Measurements from ENCODE around the gene ABR. TPM values are rescaled to one million over a fixed set of nuclear protein-coding genes. Genes with fewer than 3 reads are reported as not detected.

Gene ABR
- total RNA-seq, 1 donor from 2014 or later: 59.7 TPM

DNA sequence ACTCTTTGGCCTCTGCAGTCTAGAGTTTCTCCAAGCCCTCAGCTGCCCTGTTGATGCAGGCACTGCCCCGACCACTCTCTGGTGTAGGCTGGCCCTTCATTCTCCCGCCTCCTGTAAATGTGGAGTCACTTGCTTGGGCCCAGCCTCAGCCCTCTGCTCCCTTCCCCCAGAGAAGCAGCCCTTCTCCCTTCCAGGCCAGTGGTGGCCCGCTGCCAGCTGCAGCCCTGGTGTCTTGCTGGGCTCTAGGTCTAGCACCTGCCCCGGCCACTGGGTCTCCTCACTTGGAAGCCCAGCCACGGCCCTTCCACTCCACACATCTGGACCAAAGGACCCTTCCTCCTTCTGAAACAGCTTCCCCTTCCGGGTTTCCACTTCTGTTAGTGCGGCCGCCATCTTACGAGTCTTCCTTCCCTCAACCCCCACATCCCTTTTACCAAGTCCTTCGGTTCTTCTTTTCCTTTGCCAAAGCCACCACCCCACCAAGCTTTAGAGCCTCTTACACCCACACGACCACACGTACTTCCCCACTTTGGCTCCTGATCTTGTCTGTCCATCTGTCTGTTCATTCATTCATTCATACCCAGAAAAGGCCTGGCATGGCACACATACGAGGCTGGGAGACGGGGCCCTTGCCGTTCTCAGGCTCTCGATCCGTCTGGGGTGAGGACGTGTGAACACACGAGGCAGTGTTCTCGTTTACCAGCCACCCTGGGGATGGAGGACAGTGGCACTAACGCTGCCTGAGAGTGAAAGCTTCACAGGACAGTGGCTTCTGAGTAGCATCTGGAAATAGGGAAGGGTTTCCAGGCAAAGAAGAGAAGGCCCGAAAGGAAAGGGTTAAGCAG is 68.0 kb downstream of the ABR start:
- Mint-ChIP-seq H3K9me3 (no peaks in the 10 kb centered on the region), H3K36me3 (ENCODE audit: low read depth) (no peaks in the 10 kb centered on the region), H3K4me1 (peaks cover 38% of the 10 kb centered on the region), H3K4me3 (peak overlapping the region; percentile 84), H3K27me3 (ENCODE audit: low read depth) (no peaks in the 10 kb centered on the region), H3K27ac (ENCODE audit: unreplicated experiment) (peak overlapping the region; percentile 31)
- TF ChIP-seq, protein P1, sequence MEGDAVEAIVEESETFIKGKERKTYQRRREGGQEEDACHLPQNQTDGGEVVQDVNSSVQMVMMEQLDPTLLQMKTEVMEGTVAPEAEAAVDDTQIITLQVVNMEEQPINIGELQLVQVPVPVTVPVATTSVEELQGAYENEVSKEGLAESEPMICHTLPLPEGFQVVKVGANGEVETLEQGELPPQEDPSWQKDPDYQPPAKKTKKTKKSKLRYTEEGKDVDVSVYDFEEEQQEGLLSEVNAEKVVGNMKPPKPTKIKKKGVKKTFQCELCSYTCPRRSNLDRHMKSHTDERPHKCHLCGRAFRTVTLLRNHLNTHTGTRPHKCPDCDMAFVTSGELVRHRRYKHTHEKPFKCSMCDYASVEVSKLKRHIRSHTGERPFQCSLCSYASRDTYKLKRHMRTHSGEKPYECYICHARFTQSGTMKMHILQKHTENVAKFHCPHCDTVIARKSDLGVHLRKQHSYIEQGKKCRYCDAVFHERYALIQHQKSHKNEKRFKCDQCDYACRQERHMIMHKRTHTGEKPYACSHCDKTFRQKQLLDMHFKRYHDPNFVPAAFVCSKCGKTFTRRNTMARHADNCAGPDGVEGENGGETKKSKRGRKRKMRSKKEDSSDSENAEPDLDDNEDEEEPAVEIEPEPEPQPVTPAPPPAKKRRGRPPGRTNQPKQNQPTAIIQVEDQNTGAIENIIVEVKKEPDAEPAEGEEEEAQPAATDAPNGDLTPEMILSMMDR (conservative IDR thresholded peaks at IDR 0.05): no peak
- no peak for DNase-seq (ENCODE audit: low read depth, low spot score)

DNA sequence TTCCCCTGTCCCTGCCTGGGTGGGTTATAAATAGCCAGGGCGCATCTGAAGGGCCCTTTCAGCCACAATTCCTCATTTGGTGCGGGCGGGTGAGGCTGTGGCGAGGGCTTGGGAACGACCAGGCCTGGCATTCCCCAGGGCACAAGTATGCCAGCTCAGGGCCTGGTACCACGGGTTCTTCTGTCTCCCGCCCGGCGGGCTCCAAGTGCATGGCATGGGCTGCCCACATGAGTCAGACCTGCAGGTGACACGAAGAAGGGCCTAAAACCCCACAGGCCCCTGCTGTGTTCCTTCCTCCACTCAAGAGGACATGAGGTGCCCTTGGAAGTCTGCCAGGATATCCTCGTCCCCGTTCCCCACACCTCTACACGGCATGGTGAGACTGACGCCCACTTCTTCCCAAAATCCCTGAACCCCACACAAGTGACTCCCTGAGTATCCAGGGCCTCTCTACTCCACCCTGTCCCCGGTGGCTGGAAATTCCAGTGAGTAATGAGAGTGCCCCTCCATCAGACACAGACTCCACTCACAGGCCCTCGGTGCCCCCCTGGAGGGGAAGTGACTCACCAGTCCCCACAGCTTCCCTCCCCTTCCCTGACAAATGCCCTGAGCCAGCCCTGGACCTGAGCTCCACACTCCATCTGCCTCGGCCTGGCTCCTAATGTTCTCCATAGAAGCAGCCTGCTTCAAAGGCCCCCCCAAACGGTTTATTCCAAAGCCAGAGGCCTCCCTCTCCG is 68.8 kb downstream of the ABR start:
- Mint-ChIP-seq H3K9me3 (no peaks in the 10 kb centered on the region), H3K36me3 (ENCODE audit: low read depth) (no peaks in the 10 kb centered on the region), H3K27ac (ENCODE audit: unreplicated experiment) (peak overlapping the region; percentile 29), H3K4me3 (peak overlapping the region; percentile 84), H3K27me3 (ENCODE audit: low read depth) (no peaks in the 10 kb centered on the region), H3K4me1 (peaks cover 44% of the 10 kb centered on the region)
- no peak for DNase-seq (ENCODE audit: low read depth, low spot score)
- TF ChIP-seq, protein P1 (conservative IDR thresholded peaks at IDR 0.05): no peak

DNA sequence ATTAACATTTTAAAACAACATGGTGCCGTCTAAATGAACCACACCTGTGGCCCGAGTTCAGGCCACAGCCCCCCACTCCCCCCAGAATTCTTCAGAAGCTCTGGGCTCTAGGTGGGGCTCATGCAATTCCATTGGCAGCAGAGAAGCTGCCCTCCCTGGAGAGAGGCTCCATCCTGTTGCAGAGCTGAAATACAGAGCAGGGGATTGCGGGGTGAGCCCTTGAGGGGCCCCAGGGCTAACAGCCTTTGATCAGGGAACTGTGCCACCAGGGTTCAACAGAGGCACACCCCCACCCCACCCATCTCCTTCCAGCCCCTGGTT is 69.3 kb downstream of the ABR start:
- no peak for DNase-seq (ENCODE audit: low read depth, low spot score)
- Mint-ChIP-seq H3K9me3 (no peaks in the 10 kb centered on the region), H3K27me3 (ENCODE audit: low read depth) (no peaks in the 10 kb centered on the region), H3K4me1 (peaks cover 45% of the 10 kb centered on the region), H3K27ac (ENCODE audit: unreplicated experiment) (no peak overlapping the region), H3K4me3 (peak overlapping the region; percentile 84), H3K36me3 (ENCODE audit: low read depth) (no peaks in the 10 kb centered on the region)
- TF ChIP-seq, protein P1 (conservative IDR thresholded peaks at IDR 0.05): no peak

DNA sequence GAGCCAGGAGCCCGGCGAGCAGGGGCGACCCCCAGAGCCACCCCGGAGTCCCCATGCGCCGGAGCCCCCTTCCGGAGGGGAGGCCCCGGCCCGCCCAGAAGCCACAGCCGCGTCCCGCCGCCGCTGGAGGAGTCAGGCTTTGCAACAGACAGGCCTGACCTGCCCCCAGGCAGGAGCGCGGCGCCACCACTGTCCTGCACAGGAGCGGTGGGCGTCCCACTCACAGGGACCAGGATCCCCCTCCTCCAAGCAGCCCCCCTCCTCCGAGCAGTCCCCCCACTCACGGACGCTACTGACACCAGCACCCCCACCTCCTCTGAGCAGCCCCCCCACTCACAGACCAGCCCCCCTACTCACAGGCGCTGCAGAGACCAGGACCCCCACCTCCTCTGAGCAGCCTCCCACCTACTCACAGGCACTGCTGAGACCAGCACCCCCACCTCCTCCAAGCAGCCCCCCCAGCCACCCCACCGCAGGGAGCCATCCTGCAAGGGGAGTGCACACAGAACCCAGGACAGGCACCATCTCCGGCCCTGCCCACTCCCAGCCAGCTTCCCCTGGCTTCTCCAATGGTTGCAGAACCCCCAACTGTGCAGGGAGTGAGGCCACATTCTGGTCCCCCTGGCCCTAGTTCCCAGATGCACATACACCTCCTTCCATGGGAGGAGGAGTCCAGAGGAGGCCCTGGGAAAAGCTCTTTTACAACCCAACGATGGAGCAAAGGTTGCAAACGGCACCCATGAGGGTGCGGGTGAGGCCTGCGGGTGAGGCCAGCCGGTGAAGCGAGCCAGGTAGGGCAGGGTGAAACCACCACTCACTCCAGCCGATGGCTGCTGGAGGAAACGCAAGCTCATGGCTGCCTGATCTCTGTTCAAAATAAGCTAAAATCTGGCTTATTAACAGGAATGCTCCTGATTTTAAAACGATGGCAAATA is 69.9 kb downstream of the ABR start:
- H3K27ac Mint-ChIP-seq (ENCODE audit: unreplicated experiment): no peak overlapping the region
- TF ChIP-seq, protein P1 (conservative IDR thresholded peaks at IDR 0.05): peak; percentile 16
- peaks cover 39% of the 10 kb centered on the region for H3K4me1 Mint-ChIP-seq
- peak overlapping the region; percentile 84 for H3K4me3 Mint-ChIP-seq
- H3K9me3 Mint-ChIP-seq: no peaks in the 10 kb centered on the region
- DNase-seq (ENCODE audit: low read depth, low spot score): peak; percentile 59
- no peaks in the 10 kb centered on the region for H3K36me3 Mint-ChIP-seq (ENCODE audit: low read depth)
- no peaks in the 10 kb centered on the region for H3K27me3 Mint-ChIP-seq (ENCODE audit: low read depth)
